GM12892 (cell line): ENCODE measurements around the gene CCDC121.
"Not testable (repeated sequence)": the region's sequence is repeated elsewhere in the genome, so short reads cannot be mapped to it uniquely, and the experiment has no call there.

Source experiments
- DNase-seq: peaks from one replicate; pipeline ENCODE4 v3.0.0; 2011; ENCODE audit not compliant: insufficient read length
- FAIRE-seq: peaks from 2 replicates; lab custom pipeline; 2011; peaks lifted over from hg19 to GRCh38; lab: Jason Lieb, UNC
- POLR2A ChIP-seq: IDR thresholded peaks from 2 replicates; pipeline ENCODE4 v1.6.1; 2011; ENCODE audit warnings: low read depth, low read length, control low read depth
- POLR2AphosphoS5 ChIP-seq: IDR thresholded peaks from 2 replicates; pipeline ENCODE4 v1.6.1; 2011; ENCODE audit warnings: low read depth, low read length, control low read depth
- TAF1 ChIP-seq: IDR thresholded peaks from 2 replicates; pipeline ENCODE4 v1.6.1; 2011; ENCODE audit warnings: low read depth, mild to moderate bottlenecking, control low read depth, low read length, borderline replicate concordance

Gene CCDC121

GRCh38 chr2:27627963-27628766 is 647 bp downstream of the CCDC121 start:
- no peak for TF ChIP-seq POLR2A
- no peak for TF ChIP-seq POLR2AphosphoS5
- TF ChIP-seq TAF1, result no peak
- DNase-seq (no peak), FAIRE-seq (peak; percentile 88)

DNA sequence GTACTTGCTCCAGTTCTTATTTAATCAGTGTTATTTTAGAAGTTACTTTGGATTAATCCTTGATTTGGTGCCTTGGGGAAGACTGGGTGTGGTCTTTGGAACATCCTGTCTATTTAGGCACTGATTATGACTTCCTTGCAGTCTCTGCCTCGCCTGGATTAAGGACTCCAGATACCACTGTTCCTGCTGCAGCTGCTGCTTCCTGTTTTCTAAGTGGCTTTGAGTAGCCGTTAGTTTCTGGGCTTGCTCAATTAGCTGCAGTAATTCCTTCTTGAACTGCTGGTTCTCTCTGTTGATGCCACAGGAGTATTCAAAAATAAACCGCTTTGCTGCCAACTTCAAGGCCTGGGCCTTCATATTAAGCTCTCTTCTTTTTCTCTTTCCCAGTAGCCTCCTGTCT is 1.9 kb downstream of the CCDC121 start:
- FAIRE-seq, DNase-seq: not testable (repeated sequence)

DNA sequence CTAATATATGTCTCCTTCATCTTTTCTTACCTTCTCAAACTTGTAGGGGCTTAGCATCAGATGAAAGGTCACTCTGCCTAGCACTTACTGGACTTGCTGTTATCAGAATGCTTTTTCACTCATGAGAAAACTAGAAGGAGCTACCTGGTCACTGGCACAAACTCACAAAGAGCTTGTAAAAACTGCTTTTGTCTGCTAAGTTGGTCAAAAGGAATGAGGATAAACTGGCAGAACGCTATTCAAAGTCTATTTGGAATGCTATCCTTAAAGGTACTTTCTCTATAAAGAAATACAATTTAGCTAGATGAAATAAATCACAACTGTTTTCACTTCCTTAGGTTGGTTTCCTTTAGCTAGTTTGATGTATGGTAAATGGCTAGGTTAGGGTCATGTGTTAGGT is 2.5 kb downstream of the CCDC121 start:
- FAIRE-seq, DNase-seq: not testable (repeated sequence)

DNA sequence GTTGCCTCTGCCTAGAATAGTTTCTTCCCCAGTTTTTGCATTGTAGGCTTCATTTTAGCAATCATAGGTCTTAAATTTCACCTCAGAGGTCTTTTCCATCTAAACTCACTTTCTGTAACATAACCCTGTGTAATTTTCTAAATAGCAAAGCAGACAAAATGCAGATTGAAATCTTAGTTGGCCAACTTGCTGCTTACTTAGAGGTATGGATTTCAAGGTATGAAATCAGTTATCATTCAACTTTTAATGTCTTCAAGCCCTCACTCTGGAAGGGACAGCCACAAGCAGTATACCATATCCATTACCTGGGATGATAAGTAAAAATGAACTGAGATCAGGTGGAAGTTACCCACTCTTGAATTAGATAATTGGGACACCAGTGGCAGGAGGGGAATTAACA is 3.9 kb downstream of the CCDC121 start:
- DNase-seq (no peak), FAIRE-seq (no peak)
- TF ChIP-seq POLR2AphosphoS5 (no peak), POLR2A (no peak), TAF1 (no peak)

DNA sequence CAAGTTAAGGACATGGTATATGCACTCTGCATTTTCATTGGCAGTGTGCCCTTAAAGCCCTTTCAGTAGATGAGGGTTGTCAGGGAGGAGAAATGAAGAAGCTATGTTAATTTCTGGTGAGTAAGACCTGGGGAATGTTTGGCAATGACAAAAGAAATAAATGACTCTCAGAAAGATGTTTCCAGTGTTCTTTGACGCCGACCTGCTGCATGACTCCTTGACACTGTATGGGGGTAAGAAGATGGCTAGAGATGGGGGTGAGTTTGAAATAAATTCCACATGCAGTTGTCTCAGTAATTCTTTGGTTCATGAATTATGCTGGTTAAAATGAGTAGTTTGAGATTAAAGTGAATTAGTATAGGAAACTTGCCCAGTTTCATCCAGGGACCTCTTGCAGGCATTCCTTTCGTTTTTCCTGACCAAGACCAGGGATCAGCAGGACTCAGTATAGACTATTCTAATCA is 5.9 kb downstream of the CCDC121 start:
- FAIRE-seq, result no peak
- TF ChIP-seq POLR2AphosphoS5, result no peak
- no peak for TF ChIP-seq POLR2A
- TF ChIP-seq TAF1, result no peak
- no peak for DNase-seq

DNA sequence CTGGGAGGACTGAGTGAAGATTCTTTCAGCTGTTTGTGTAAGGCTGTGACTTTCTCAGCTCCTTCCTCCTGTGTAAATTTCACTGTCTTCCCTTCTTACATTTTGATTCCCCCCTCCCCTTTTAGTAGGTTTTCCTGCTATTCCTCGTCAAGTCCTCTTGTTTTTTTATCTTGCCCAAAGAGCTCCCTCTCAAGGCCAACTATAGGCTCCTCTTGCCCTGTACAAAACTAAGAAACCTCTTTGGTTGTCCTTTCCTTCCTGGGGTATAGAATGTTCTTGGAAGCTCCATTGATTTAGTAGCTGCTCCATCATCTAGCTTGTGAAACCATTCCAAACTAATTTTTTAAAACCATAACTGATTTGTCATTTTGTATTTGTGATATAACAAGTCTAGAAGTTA is 7.3 kb downstream of the CCDC121 start:
- DNase-seq (no peak), FAIRE-seq (no peak)
- TF ChIP-seq POLR2AphosphoS5, result no peak
- TF ChIP-seq POLR2A, result no peak
- no peak for TF ChIP-seq TAF1

DNA sequence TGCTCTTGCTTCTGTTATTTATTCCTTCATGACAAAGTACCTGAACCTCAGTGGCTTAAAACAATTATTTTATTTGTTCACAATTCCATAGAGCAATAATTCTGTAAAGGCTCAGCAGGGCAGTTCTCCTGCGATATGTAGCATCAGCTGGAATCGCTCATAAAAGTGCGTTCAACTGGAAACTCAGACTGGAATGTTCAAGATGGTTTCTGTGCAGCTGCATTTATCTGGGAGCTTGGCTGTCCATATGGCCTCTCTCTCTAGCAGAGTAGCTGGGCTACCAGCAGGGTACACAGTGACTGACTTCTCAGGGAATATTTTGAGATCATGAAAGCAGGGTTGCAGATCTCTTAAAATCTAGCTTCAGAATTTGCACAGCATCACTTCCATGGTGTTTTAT is 13.5 kb downstream of the CCDC121 start:
- DNase-seq (no peak), FAIRE-seq (no peak)
- no peak for TF ChIP-seq TAF1
- TF ChIP-seq POLR2A, result no peak
- no peak for TF ChIP-seq POLR2AphosphoS5

- TF ChIP-seq POLR2AphosphoS5 (no peak), POLR2A (no peak), TAF1 (no peak)
- no peak for FAIRE-seq
- DNase-seq, result no peak
Observed at GRCh38 chr2:27613985-27614384, 14.8 kb downstream of the CCDC121 start.

DNA sequence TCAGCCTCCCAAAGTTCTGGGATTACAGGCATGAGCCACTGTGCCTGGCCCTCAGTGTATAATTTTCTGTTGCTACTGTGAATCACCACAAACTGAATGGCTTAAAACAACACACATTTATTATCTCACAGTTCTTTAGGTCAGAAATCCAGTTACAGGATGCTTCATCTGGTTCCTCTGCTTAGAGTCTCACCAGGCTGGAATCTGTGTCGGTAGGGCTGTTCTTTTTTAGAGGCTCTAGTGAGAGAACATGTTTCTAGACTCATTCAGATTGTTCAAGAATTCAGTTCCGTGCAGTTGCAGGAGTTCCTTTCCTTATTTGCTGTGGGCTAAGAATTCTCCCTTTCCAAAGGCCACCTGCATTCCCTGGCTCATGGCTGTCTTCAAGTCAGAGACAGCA is 22.2 kb downstream of the CCDC121 start:
- DNase-seq (no peak), FAIRE-seq (no peak)
- TF ChIP-seq POLR2A (no peak), POLR2AphosphoS5 (no peak)

GRCh38 chr2:27596627-27597026 is 32.2 kb downstream of the CCDC121 start:
- FAIRE-seq (no peak), DNase-seq (no peak)
- TF ChIP-seq POLR2A (no peak), TAF1 (no peak), POLR2AphosphoS5 (no peak)

DNA sequence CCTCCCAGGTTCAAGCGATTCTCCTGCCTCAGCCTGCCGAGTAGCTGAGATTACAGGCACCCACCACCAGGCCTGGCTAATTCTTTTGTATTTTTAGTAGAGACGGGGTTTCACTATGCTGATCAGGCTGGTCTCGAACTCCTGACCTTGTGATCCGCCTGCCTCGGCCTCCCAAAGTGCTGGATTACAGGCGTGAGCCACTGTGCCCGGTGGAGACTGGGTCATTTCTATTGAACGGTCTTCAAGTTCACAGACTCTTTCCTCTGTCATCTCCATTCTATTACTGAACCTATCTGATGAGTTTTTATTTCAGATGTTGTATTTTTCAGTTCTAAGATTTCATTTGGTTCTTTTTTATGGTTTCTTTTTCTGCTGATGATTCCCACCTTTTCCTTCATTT is 33.4 kb downstream of the CCDC121 start:
- not testable (repeated sequence) for FAIRE-seq, DNase-seq

- not testable (repeated sequence) for DNase-seq, FAIRE-seq
Observed at GRCh38 chr2:27594020-27594703, 34.6 kb downstream of the CCDC121 start.

- TF ChIP-seq POLR2A (no peak), TAF1 (no peak), POLR2AphosphoS5 (no peak)
- no peak for FAIRE-seq
- no peak for DNase-seq
Observed at GRCh38 chr2:27593240-27593639, 35.6 kb downstream of the CCDC121 start.
